ENCODE measurements around the gene CFAP251.

- TF ChIP-seq ZNF274 (IDR thresholded peaks at IDR 0.05; ENCODE audit: low read depth, low read length) (no peak), YY1 (IDR thresholded peaks at IDR 0.05; ENCODE audit: insufficient read depth, insufficient read length) (no peak), SUZ12 (IDR thresholded peaks at IDR 0.05; ENCODE audit: extremely low read depth, insufficient read depth, insufficient read length) (no peak)
Measured at GRCh38 chr12:122052285-122052684, 133.9 kb downstream of the CFAP251 start.
